HG02642 (cell line): ENCODE measurements around the gene RRAGB.
"Not testable (repeated sequence)": the region's sequence is repeated elsewhere in the genome, so short reads cannot be mapped to it uniquely, and the experiment has no call there.

Source experiments
- ATAC-seq: cut with Tn5 transposase; IDR thresholded peaks from one replicate; pipeline ENCODE4 v1.9.1; 2021; ENCODE audit warnings: mild to moderate bottlenecking; ENCODE audit not compliant: unreplicated experiment, poor library complexity

The RRAGB gene

GRCh38 chrX:55717521-55718497, at the start of gene RRAGB:
TSS of gene RRAGB (plus strand) at chrX:55717749. CDS start at chrX:55718328, 579 bp downstream.
- ATAC-seq, result peak; percentile 99

DNA sequence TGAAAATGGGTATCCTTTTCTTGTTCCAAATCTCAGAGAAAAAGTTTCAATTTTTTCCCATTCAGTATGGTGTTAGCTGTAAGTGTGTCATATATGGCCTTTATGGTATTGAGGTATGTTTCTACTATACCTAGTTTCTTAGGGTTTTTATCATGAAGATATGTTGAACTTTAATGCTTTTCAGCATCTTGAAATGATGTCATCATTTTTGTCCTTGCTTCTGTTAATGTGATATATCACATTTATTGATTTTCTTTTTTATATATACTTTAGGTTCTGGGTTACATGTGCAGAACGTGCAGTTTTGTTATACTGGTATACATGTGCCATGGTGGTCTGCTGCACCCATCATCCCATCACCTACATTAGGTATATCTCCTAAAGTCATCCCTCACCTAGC, 49.5 kb upstream of the RRAGB start:
- no peak for ATAC-seq

- not testable (repeated sequence) for ATAC-seq
Observed at GRCh38 chrX:55688579-55688978, 29.0 kb upstream of the RRAGB start.

DNA sequence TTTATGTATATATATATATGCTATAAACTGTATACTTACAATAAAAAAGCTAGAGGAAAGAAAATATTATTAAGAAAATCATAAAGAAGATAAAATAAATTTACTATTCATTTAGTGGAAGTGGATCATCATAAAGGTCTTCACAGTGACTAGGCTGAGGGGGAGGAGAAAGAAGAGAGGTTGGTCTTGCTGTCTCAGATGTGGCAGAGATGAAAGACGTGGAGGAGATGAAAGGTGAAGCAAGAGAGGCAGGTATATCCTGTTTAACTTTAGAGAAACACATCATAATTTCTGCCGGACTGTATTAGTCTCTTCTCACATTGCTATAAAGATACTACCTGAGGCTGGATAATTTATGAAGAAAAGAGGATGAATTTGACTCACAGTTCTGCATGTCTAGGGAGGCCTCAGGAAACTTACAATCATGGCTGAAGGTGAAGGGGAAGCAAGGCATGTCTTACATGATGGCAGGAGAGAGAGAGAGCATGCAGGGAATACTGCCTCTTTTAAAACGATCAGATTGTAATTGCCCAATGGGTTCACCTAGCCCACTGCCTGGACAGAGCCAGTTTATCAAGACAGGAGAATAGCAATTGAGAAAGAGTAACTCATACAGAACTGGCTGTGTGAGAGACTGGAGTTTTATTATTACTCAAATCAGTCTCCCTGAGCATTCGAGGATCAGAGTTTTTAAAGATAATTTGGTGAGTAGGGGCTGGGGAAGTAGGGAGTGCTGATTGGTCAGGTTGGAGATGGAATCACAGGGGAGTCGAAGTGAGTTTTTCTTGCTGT, 22.1 kb upstream of the RRAGB start:
- ATAC-seq, result no peak

DNA sequence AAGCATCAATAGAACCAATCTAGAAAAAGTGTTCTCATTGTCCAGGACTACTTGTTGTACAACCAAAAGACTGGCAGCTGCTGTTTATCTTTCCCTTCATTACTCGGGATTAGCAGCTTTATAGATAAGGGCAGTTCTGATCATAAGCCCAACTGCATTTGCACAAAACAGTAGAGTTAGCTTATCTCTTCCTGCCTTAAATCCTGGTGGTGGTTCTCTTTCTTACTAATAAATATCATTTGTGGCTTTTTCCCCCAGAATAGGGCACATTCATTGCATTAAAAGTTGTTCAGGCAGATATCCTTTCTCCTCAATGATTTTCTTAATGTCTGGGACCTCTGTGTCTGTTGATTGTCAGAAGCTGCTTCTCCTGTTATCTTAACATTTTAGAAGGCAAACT, 20.2 kb upstream of the RRAGB start:
- no peak for ATAC-seq

DNA sequence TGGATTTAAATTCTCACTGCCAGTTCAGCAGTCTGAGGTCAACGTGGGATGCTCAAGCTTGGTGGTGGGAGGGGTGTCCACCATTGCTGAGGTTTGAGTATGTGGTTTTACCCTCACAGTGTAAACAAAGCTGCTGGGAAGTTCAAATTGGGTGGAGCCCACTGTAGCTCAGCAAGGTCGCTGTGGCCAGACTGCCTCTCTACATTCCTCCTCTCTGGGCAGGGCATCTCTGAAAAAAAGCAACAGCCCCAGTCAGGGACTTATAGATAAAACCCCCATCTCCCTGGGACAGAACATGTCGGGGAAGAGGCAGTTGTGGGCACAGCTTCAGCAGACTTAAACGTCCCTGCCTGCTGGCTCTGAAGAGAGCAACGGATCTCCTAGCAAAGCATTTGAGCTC, 14.9 kb upstream of the RRAGB start:
- ATAC-seq, result no peak

GRCh38 chrX:55703436-55703835, 14.1 kb upstream of the RRAGB start:
- ATAC-seq, result not testable (repeated sequence)

DNA sequence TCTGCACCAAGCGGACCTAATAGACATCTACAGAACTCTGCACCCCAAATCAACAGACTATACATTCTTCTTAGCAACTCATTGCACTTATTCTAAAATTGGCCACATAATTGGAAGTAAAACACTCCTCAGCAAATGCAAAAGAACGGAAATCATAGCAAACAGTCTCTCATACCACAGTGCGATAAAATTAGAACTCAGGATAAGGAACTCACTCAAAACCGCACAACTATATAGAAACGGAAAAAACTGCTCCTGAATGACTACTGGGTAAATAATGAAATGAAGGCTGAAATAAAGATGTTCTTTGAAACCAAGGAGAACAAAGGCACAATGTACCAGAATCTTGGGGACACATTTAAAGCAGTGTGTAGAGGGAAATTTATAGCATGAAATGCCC, 12.5 kb upstream of the RRAGB start:
- ATAC-seq, result not testable (repeated sequence)

- no peak for ATAC-seq
Observed at GRCh38 chrX:55709735-55710134, 7.8 kb upstream of the RRAGB start.

DNA sequence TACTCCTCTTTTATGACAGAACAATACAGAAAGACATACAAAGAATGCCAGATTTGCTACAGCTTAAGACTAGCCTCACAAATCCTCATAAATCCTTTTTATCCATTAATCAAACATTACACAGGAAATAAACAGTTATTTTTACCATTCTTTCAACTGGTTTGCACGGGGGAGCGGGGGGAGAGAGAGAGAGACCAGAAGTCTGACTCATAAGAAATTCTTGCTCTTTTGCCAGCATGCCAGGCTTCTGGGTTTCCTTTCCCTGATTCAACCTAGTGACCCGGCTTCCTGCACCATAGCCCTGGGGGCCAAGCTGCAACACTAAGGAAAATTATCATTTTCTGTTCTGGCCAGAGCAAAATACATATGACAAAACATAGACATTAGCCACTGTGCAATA, 6.8 kb upstream of the RRAGB start:
- no peak for ATAC-seq

GRCh38 chrX:55713631-55714030, 3.9 kb upstream of the RRAGB start:
- ATAC-seq, result no peak

GRCh38 chrX:55714161-55714560, 3.4 kb upstream of the RRAGB start:
- ATAC-seq, result no peak

GRCh38 chrX:55715847-55716246, 1.7 kb upstream of the RRAGB start:
- no peak for ATAC-seq

GRCh38 chrX:55716937-55717336, 612 bp upstream of the RRAGB start:
- no peak for ATAC-seq

DNA sequence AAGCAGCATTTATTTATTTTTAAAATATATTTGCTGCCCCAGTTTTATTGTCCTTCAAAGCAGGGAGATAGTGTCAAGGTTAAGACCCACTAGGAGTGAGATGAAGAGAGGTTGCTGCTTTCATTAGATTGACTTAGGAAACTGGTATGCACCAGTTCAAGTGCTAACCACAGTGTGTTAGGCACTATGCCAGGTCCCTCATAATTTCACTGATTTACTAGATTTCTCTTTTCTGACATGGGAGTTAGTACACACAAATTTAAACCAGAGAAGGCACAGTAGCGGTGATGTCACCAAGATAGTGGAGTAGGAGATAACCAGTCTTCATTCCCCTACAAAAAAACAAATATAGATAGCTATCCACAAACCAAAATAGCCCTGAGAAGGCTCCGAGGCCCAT, 14.3 kb downstream of the RRAGB start:
- ATAC-seq, result no peak

DNA sequence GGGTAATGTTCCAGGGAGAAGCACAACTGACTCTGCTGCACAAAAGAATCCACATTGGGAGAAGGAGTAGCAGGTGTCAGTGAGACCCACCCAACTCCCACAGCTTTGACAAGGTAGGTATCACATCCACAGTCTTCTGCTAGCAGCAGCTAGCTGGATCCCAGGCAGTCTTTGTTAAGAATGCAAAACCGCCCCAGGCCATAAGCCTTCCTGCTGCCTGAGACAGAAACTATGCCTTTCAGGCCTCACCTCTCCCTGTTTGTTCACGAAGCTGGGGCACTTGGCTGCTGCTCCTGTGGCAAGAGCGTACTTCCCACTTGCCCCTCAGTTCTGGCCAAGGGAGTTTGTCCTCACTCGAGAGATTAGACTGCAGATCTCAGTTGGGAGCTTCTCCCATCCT, 21.4 kb downstream of the RRAGB start:
- ATAC-seq, result no peak

DNA sequence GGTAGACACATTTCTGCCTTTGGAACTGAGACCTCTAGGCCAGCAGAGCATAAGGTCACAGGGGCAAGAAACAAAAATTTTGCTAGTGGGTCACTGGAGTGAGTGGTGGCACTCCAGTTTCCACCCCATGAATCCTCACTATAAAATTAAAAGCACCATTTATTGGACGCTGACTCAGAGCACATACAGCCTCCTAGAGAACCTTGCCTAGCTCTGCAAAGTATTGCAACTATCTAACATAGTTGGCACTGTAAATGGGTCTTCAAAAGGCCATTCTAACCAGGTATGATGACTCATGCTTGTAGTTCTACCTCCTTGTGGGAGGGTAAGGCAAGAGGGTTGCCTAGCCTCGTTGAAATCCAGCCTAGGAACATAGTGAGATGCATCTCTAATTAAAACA, 25.1 kb downstream of the RRAGB start:
- ATAC-seq, result no peak

GRCh38 chrX:55748463-55748862, 30.9 kb downstream of the RRAGB start:
- ATAC-seq, result not testable (repeated sequence)

DNA sequence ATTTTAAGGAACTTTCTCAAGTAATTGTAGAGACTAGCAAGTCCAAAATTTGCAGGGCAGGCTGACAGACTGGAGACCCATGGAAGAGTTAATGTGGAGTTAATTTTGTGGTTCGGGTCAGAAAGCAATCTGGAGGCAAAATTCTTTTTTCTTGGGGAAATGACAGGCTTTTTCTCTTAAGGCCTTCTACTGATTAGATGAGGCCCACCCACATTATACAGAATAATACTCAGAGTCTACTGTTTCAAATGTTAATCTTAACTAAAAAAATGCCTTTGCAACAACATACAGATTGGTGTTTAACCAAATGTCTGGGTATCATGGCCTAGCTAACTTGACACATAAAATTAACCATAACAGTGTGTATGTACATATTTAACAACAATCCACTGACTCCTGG, 32.7 kb downstream of the RRAGB start:
- no peak for ATAC-seq

DNA sequence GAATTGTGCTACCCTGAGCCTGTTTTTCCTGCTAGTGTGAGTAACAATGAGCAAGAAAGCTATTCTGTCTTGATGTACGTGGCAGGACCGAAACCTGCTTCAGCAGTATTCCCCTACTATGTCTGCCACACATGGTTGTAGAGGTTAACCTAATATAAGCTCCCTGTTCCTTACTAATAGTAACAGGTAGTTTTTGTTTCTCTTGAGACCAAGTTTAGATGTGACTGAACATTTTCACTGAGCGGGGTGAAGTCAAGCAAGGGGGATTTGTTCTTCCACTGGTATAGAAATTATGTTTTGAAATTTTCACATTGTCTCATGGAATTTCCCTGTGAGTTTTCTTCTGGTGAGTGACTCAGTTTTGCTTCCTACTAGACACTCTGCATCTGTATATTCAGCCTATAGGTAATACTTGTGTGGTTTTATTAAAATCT, 37.3 kb downstream of the RRAGB start:
- ATAC-seq, result peak; percentile 98

GRCh38 chrX:55758033-55758432, 40.5 kb downstream of the RRAGB start:
- ATAC-seq, result no peak
